GM12801 (cell line): ENCODE results near the gene ZNF827.

Source experiments
- TF ChIP-seq, protein P1 (sequence below): IDR thresholded peaks from one replicate; pipeline ENCODE4 v1.5.1; 2011; ENCODE audit warnings: control low read depth; ENCODE audit not compliant: insufficient read length; ENCODE audit errors: extremely low read depth

The ZNF827 gene

DNA sequence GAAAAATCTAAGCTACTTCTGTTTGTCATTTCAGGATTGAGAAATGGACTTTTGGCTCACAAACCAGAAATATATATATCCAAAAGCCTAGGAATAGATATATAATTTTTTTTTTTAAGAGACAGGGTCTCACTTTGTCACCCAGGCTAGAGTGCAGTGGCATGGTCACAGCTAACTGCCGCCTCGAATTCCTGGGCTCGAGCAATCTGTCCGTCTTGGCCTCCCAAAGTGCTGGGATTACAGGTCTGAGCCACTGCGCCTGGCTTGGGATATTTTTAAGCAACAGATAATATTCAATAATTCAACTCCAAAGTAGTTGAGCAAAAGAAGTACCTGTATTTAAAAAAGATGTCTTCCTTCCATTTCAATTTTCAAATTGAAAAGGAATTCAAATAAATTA, 146.2 kb downstream of the ZNF827 start:
- TF ChIP-seq, protein P1, sequence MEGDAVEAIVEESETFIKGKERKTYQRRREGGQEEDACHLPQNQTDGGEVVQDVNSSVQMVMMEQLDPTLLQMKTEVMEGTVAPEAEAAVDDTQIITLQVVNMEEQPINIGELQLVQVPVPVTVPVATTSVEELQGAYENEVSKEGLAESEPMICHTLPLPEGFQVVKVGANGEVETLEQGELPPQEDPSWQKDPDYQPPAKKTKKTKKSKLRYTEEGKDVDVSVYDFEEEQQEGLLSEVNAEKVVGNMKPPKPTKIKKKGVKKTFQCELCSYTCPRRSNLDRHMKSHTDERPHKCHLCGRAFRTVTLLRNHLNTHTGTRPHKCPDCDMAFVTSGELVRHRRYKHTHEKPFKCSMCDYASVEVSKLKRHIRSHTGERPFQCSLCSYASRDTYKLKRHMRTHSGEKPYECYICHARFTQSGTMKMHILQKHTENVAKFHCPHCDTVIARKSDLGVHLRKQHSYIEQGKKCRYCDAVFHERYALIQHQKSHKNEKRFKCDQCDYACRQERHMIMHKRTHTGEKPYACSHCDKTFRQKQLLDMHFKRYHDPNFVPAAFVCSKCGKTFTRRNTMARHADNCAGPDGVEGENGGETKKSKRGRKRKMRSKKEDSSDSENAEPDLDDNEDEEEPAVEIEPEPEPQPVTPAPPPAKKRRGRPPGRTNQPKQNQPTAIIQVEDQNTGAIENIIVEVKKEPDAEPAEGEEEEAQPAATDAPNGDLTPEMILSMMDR: no peak

DNA sequence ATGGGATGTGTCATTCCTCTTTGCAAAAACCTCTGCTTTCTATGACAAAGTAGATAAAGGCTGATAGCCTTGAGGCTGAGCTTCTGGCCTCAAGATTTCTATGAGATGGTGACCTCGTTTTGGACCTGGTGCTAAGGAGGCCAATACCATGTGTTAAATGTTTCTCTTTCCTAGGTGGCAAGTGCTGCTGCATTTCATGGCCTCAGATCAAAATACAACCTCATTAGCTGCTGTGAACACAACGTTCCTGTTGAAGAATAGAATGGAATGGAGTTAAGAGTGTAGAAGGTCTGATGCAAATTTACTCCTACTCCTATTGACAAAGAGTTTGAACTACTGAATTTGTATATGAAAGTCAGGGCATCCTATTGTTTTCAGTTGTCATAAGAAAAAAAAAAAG, 146.6 kb downstream of the ZNF827 start:
- TF ChIP-seq, protein P1: no peak

GRCh38 chr4:145788755-145789154, 149.9 kb downstream of the ZNF827 start:
- TF ChIP-seq, protein P1: no peak

- TF ChIP-seq, protein P1: no peak
Measured at GRCh38 chr4:145786830-145787229, 151.8 kb downstream of the ZNF827 start.

GRCh38 chr4:145786261-145786660, 152.4 kb downstream of the ZNF827 start:
- TF ChIP-seq, protein P1: no peak

GRCh38 chr4:145785391-145786008, 153.1 kb downstream of the ZNF827 start:
- TF ChIP-seq, protein P1: no peak

DNA sequence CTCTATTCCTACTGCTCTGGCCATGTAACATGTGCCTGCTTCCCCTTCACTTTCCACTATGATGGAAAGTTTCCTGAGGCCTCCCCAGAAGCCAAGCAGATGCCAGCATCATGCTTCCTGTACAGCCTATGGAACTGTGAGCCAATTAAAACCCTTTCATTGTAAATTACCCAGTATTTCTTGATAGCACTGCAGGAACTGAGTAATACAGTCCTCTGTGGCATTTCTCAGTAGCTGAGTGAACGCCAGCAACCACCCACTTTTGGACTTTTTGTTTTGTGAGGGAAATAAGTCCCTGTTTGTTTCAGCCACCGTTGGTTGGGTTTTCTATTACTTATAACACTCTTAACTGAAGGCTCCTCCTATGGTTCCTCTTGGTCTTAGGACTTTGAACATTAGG, 154.6 kb downstream of the ZNF827 start:
- TF ChIP-seq, protein P1: no peak

GRCh38 chr4:145782756-145783155, 155.9 kb downstream of the ZNF827 start:
- TF ChIP-seq, protein P1: no peak
